H1 (cell line): Measurements from ENCODE around the gene HKDC1. TPM values are rescaled to one million over a fixed set of nuclear protein-coding genes. Genes with fewer than 3 reads are reported as not detected.

Experiments
- CHD1 ChIP-seq: IDR thresholded peaks from 2 replicates; pipeline ENCODE4 v1.6.1; 2012; ENCODE audit warnings: low read depth, low read length, improper control_type of control experiment
- HDAC2 ChIP-seq, 2 experiments: fragments of 300-600 bp in 1 of 2; sonication (generic) in 1 of 2; IDR thresholded peaks; 2 replicates each; pipeline ENCODE4 v1.6.1; 2011 to 2012; ENCODE audit warnings: low read depth in 2 of 2, low read length in 2 of 2, mild to moderate bottlenecking in 2 of 2, moderate library complexity in 2 of 2, borderline replicate concordance in 1 of 2, inconsistent platforms in 1 of 2
- SIN3A ChIP-seq, 2 experiments: IDR thresholded peaks in 1 of 2; conservative IDR thresholded peaks in 1 of 2; 2 replicates each; pipeline ENCODE4 v1.6.1; 2011 to 2012; ENCODE audit warnings: low read length in 2 of 2, improper control_type of control experiment in 1 of 2, low read depth in 1 of 2, mild to moderate bottlenecking in 1 of 2
- ZNF274 ChIP-seq: IDR thresholded peaks from 2 replicates; pipeline ENCODE4 v1.7.0; 2012; ENCODE audit warnings: low read length, borderline replicate concordance; ENCODE audit errors: extremely low read depth
- polyA plus RNA-seq, 7 experiments: library from polyadenylated mRNA; depleted of rRNA in 3 of 7; stranded (reverse) in 5 of 7; unstranded in 2 of 7; fragments of >200 nt in 5 of 7; fragments of 200-250 nt in 2 of 7; gene quantifications; 1 replicate in 5 of 7; 2 replicates in 1 of 7; 4 replicates in 1 of 7; pipeline versions ENCODE4 v1.2.1 to v1.2.3, GENCODE V29; 2011 to 2013; ENCODE audit warnings: missing spikeins in 2 of 7, mixed read lengths in 2 of 7
- total RNA-seq: library from RNA; stranded (reverse); fragmentation: NEBNext Ultra II Directional; extraction: Animal tissue kit (Norgen Biotek cat#: 25700); gene quantifications from 2 replicates; pipeline ENCODE4 v1.2.1, GENCODE V29; 2021
- TF ChIP-seq, protein P1 (sequence below): IDR thresholded peaks from 2 replicates; pipeline ENCODE4 v1.6.1; 2012; ENCODE audit warnings: inconsistent platforms
- TF ChIP-seq, protein P2 (sequence below): IDR thresholded peaks from 2 replicates; pipeline ENCODE4 v1.6.1; 2012; ENCODE audit warnings: inconsistent platforms

Gene HKDC1
- total and polyA plus RNA-seq, 2 of the 8 experiments (the other 6 are each of a cell fraction or from before 2014, with no cell fraction given): 0.12 to 0.78 TPM

DNA sequence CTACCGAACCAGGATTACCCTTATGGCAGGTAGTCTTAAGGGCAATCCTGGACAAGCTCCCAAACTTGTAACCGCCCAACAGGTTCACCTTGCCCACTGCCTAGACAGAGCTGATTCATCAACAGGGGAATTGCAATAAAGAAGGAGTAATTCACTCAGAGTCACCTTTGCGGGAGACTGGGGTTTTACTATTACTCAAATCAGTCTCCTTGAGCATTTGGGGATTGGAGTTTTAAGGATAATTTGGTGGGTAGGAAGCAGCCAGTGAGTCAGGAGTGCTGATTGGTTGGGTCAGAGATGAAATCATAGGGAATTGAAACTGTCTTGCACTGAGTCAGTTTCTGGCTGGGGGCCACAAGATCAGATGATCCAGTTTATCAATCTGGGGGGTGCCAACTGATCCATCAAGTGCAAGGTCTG is 83.5 kb downstream of the HKDC1 start (continued):
- no peak for TF ChIP-seq HDAC2 (IDR thresholded peaks at IDR 0.05; ENCODE audit: borderline replicate concordance in 1 of 2, low read depth in 2 of 2, low read length in 2 of 2)
- TF ChIP-seq, protein P1, sequence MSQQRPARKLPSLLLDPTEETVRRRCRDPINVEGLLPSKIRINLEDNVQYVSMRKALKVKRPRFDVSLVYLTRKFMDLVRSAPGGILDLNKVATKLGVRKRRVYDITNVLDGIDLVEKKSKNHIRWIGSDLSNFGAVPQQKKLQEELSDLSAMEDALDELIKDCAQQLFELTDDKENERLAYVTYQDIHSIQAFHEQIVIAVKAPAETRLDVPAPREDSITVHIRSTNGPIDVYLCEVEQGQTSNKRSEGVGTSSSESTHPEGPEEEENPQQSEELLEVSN: no peak
- TF ChIP-seq ZNF274: no peak
- TF ChIP-seq, protein P2, sequence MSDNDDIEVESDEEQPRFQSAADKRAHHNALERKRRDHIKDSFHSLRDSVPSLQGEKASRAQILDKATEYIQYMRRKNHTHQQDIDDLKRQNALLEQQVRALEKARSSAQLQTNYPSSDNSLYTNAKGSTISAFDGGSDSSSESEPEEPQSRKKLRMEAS: no peak
- TF ChIP-seq SIN3A (conservative IDR thresholded peaks at IDR 0.05 in 1 of 2, IDR thresholded peaks at IDR 0.05 in 1 of 2; ENCODE audit: low read depth in 1 of 2, low read length in 2 of 2): no peak
- no peak for TF ChIP-seq CHD1
